Keratinocyte (primary cell): ENCODE data around the gene IKZF5. TPM values are rescaled to one million over a fixed set of nuclear protein-coding genes. Genes with fewer than 3 reads are reported as not detected.

Source experiments
- DNase-seq: peaks from one replicate; pipeline ENCODE4 v3.0.0-alpha.2; 2011; ENCODE audit warnings: low read depth, missing footprints, low spot score
- FAIRE-seq: peaks from 2 replicates; lab custom pipeline; 2011; peaks lifted over from hg19 to GRCh38; lab: Jason Lieb, UNC
- H2AFZ ChIP-seq: 2 replicates; pipeline ENCODE4 v1.6.0; 2012; ENCODE audit warnings: low read length, control low read depth, inconsistent platforms; ENCODE audit not compliant: control insufficient read depth
- H3K27ac ChIP-seq: 2 replicates; pipeline ENCODE4 v1.5.1; 2011; ENCODE audit warnings: low read length; ENCODE audit not compliant: control insufficient read depth, insufficient read depth
- H3K27me3 ChIP-seq: 3 replicates; pipeline ENCODE4 v1.6.0; 2011; ENCODE audit warnings: low read length; ENCODE audit not compliant: control insufficient read depth, insufficient read depth; ENCODE audit errors: extremely low read depth
- H3K36me3 ChIP-seq, 2 experiments: 2 replicates in 1 of 2; 3 replicates in 1 of 2; pipeline ENCODE4 v1.5.1; 2011; ENCODE audit warnings: low read length in 2 of 2, mild to moderate bottlenecking in 1 of 2; ENCODE audit not compliant: control insufficient read depth in 2 of 2, insufficient read depth in 2 of 2; ENCODE audit errors: extremely low read depth in 1 of 2
- H3K4me1 ChIP-seq: 3 replicates; pipeline ENCODE4 v1.5.1; 2011; ENCODE audit warnings: low read length; ENCODE audit not compliant: control insufficient read depth, insufficient read depth; ENCODE audit errors: extremely low read depth
- H3K4me2 ChIP-seq: 3 replicates; pipeline ENCODE4 v1.6.0; 2011; ENCODE audit warnings: low read depth, low read length; ENCODE audit not compliant: control insufficient read depth, insufficient read depth; ENCODE audit errors: extremely low read depth
- H3K4me3 ChIP-seq, 3 experiments: fragments of 200-600 bp in 1 of 3; sonication (generic) in 1 of 3; 2 replicates in 2 of 3; 3 replicates in 1 of 3; pipeline ENCODE4 v1.5.1; 2011 to 2016; ENCODE audit warnings: low read length in 3 of 3, mild to moderate bottlenecking in 3 of 3, control low read depth in 2 of 3, inconsistent platforms in 1 of 3, low read depth in 1 of 3, mixed read lengths in 1 of 3, mixed run types in 1 of 3, moderate library complexity in 1 of 3; ENCODE audit not compliant: control insufficient read depth in 2 of 3, insufficient read depth in 2 of 3; ENCODE audit errors: extremely low read depth in 1 of 3
- H3K79me2 ChIP-seq: 2 replicates; pipeline ENCODE4 v1.6.0; 2012; ENCODE audit warnings: low read length; ENCODE audit not compliant: control insufficient read depth, insufficient read depth
- H3K9ac ChIP-seq: 3 replicates; pipeline ENCODE4 v1.6.0; 2011; ENCODE audit warnings: low read length; ENCODE audit not compliant: control insufficient read depth, insufficient read depth; ENCODE audit errors: extremely low read depth
- H3K9me1 ChIP-seq: 3 replicates; pipeline ENCODE4 v1.6.0; 2011; ENCODE audit warnings: low read length; ENCODE audit not compliant: control insufficient read depth, insufficient read depth; ENCODE audit errors: extremely low read depth
- H3K9me3 ChIP-seq: 2 replicates; pipeline ENCODE4 v1.5.1; 2012; ENCODE audit warnings: low read depth, low read length; ENCODE audit not compliant: control insufficient read depth
- H4K20me1 ChIP-seq: 3 replicates; pipeline ENCODE4 v1.6.0; 2011; ENCODE audit warnings: low read length; ENCODE audit not compliant: control insufficient read depth, insufficient read depth; ENCODE audit errors: extremely low read depth
- CTCF ChIP-seq, 3 experiments: IDR thresholded peaks in 1 of 3; conservative IDR thresholded peaks in 1 of 3; optimal IDR thresholded peaks in 1 of 3; 2 replicates in 2 of 3; 3 replicates in 1 of 3; pipeline versions ENCODE3 to v1.5.1; 2011; ENCODE audit warnings: low read length in 3 of 3, mild to moderate bottlenecking in 3 of 3, moderate library complexity in 2 of 3, control low read depth in 1 of 3, inconsistent platforms in 1 of 3; ENCODE audit not compliant: insufficient read depth in 2 of 3; ENCODE audit errors: extremely low read depth in 1 of 3
- EZH2 ChIP-seq: IDR thresholded peaks from one replicate; pipeline ENCODE4 v1.6.1; 2012; ENCODE audit warnings: inconsistent platforms, mild to moderate bottlenecking, low read length, moderate library complexity
- dilution Hi-C: fragments of 300-500 bp; cut with MboI; formaldehyde crosslinking; loops from one replicate; pipeline ENCODE4 v1.7.0; 2020; ENCODE audit warnings: low sequenced_read_pairs; ENCODE audit not compliant: extremely low pct_ligation_motif_present
- polyA plus RNA-seq, 5 experiments: library from polyadenylated mRNA; depleted of rRNA in 3 of 5; stranded (reverse) in 3 of 5; stranded (forward) in 1 of 5; unstranded in 1 of 5; fragments of >200 nt; gene quantifications; 1 replicate in 1 of 5; 2 replicates in 3 of 5; 3 replicates in 1 of 5; pipeline versions ENCODE4 v1.2.1 to v1.2.3, GENCODE V29; 2011 to 2012; ENCODE audit warnings: missing spikeins in 2 of 5, low read depth in 1 of 5, low replicate concordance in 1 of 5

Gene IKZF5
- polyA plus RNA-seq, 1 donor (not counting 4 experiments of a cell fraction or from before 2014, with no cell fraction given): 6.5 TPM

GRCh38 chr10:122957474-122957873 is 51.1 kb downstream of the IKZF5 start:
- TF ChIP-seq CTCF (optimal IDR thresholded peaks at IDR 0.05 in 1 of 3, IDR thresholded peaks at IDR 0.05 in 1 of 3, conservative IDR thresholded peaks at IDR 0.05 in 1 of 3; ENCODE audit: extremely low read depth in 1 of 3, insufficient read depth in 2 of 3, low read length in 3 of 3) (no peak), EZH2 (no peak)
- Histone ChIP-seq H3K79me2 (peaks cover 6% of the 10 kb centered on the region), H3K4me1 (peaks cover 7% of the 10 kb centered on the region), H3K9ac (no peak overlapping the region), H3K9me1 (no peaks in the 10 kb centered on the region), H3K27me3 (no peaks in the 10 kb centered on the region), H3K27ac (no peak overlapping the region), H3K36me3 (no peaks in the 10 kb centered on the region), H3K9me3 (peaks cover 2% of the 10 kb centered on the region), H3K4me2 (no peak overlapping the region), H3K4me3 (no peak overlapping the region), H2AFZ (no peak overlapping the region), H4K20me1 (no peaks in the 10 kb centered on the region)
- DNase-seq (no peak), FAIRE-seq (no peak)
- dilution Hi-C loops: no loop called here

- peaks cover 8% of the 10 kb centered on the region for H3K79me2 ChIP-seq
- FAIRE-seq (no peak), DNase-seq (no peak)
- no peaks in the 10 kb centered on the region for H3K27me3 ChIP-seq
- no peaks in the 10 kb centered on the region for H3K9me1 ChIP-seq
- peaks cover 0 to 3% of the 10 kb centered on the region in 2 experiments for H3K36me3 ChIP-seq
- no peak overlapping the region for H3K9ac ChIP-seq
- no peak overlapping the region for H3K4me3 ChIP-seq
- no peak overlapping the region for H3K27ac ChIP-seq
- peaks cover 7% of the 10 kb centered on the region for H3K4me1 ChIP-seq
- H2AFZ ChIP-seq: no peak overlapping the region
- no peaks in the 10 kb centered on the region for H4K20me1 ChIP-seq
- no peak for TF ChIP-seq CTCF (optimal IDR thresholded peaks at IDR 0.05 in 1 of 3, IDR thresholded peaks at IDR 0.05 in 1 of 3, conservative IDR thresholded peaks at IDR 0.05 in 1 of 3; ENCODE audit: extremely low read depth in 1 of 3, insufficient read depth in 2 of 3, low read length in 3 of 3)
- no peak for TF ChIP-seq EZH2
- H3K9me3 ChIP-seq: peaks cover 2% of the 10 kb centered on the region
- dilution Hi-C loops: no loop called here
- no peak overlapping the region for H3K4me2 ChIP-seq
Observed at GRCh38 chr10:122955892-122956291, 52.7 kb downstream of the IKZF5 start.
